OCI-M2 (cell line): Measurements from ENCODE around the gene SHCBP1L.
"Not testable (repeated sequence)": the region's sequence is repeated elsewhere in the genome, so short reads cannot be mapped to it uniquely, and the experiment has no call there.

Source experiments
- DNase-seq: peaks from one replicate; lab custom pipeline; 2025; ENCODE audit not compliant: unreplicated experiment; lab: John Stamatoyannopoulos, UW

The SHCBP1L gene

DNA sequence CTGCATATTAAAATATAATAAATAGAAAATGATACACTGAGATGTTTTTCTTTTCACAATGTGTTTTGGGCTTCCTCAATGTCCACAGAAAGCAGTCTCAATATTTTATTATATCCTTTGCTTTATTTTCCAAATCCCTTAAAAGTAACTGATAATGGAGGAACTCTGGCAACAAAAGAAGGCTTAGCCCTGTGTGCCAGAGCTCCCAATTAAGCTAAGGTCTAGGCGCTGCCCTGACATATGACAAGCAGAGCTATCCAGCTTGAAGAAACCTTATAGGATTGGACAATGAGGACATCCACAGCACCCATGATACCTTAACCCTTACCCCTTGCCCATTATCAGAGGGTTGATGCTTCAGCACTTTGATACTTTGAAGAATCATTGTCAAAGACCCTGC is 12.9 kb upstream of the SHCBP1L start:
- no peak for DNase-seq

DNA sequence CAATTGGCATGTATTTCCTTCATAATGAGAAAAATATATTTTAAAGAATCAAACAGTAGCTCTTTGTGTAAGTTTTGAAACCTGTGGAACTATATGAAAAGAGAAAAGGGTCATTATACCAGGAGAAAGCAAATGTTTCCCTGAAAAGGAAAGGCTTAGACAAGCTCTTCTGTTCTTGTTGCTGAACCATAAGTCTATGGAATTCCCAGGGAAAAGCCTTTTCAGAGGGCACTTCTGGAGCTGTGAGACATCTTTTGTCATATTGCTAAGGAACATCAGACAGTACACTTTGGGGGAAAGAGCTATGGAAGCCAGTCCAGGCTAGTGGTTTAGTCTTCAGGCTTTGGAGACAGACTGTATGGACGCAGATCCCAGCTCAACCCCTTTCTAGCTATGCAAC is 12.1 kb upstream of the SHCBP1L start:
- DNase-seq, result no peak

GRCh38 chr1:182962554-182963115 is 9.7 kb upstream of the SHCBP1L start:
- DNase-seq, result no peak

GRCh38 chr1:182960046-182960445 is 7.1 kb upstream of the SHCBP1L start:
- no peak for DNase-seq

GRCh38 chr1:182957902-182958395 is 5.0 kb upstream of the SHCBP1L start:
- DNase-seq, result no peak

GRCh38 chr1:182956708-182957365 is 3.9 kb upstream of the SHCBP1L start:
- no peak for DNase-seq

- no peak for DNase-seq
Observed at GRCh38 chr1:182955596-182956588, 2.9 kb upstream of the SHCBP1L start.

DNA sequence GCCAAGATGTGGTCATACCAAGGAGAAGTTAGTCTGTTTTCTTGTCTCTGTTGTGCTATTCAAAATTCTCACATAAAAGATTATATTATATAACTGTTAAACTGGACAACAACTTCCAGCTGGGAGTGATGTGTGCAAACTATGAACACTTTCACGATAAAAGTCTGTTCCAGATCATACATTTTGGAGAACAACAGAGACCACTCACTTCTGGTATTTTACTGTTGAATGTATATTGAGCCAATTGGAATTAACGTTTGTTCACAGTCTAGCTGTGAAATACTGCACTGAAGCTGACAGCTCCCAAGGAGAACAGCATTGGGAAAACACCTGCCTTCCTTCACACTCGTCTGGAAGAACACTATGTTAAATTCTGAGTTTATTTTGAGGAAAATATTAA is 860 bp upstream of the SHCBP1L start:
- no peak for DNase-seq

GRCh38 chr1:182943336-182943735 is 9.6 kb downstream of the SHCBP1L start:
- DNase-seq, result not testable (repeated sequence)

GRCh38 chr1:182942145-182942544 is 10.8 kb downstream of the SHCBP1L start:
- not testable (repeated sequence) for DNase-seq

- DNase-seq, result no peak
Observed at GRCh38 chr1:182939413-182939812, 13.6 kb downstream of the SHCBP1L start.

- DNase-seq, result no peak
Observed at GRCh38 chr1:182935716-182936115, 17.2 kb downstream of the SHCBP1L start.

GRCh38 chr1:182930985-182931384 is 22.0 kb downstream of the SHCBP1L start:
- DNase-seq, result no peak

DNA sequence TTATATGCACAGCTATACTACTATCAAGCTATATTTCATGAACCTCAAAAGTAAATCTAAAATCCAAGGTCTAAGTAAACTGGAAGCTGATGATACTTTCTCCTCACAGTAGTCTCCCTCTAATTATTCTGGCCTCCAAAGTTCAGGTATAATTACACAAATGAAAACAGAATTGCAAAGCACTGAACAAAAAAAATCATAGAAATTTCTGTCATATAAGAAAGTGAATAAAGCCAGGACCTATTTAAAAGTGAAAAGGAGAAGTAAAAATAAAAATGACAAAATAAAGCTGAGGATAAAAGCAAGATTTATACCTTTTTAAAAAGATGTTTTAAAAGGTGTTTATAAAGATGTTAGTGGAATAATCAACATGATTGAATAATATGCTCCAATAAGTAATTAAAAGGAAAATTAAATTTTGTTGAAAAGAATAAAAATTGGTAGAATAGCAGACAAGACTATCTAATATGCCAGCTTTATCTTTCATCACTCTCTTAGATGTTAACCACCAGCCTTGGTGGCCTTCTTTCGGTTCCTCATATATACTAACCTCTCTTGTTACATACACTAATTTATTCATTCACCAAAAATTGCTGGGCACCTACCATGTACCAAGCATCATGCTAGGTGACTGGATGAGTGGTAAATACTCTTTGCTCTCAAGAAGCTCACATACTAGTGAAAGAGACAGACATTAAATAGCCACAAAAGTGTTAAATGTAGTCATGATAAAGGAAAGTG is 25.1 kb downstream of the SHCBP1L start:
- DNase-seq, result no peak

DNA sequence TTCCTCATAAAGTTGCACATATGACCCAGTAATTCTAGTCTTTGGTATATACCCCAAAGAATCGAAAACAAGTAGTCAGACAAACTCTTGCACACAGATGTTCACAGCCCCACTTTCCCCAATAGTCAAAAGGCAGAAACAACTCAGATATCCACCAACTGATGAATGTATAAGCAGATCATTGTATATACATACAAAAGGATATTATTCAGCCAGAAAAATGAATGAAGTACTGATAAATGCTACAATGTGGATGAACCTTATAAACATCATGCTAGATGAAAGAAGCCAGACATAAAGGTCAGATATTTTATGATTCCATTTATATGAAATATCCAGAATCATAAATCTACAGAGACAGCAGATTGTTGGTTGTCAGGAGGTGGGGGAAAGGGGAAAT is 27.3 kb downstream of the SHCBP1L start:
- no peak for DNase-seq

- no peak for DNase-seq
Observed at GRCh38 chr1:182917378-182917777, 35.6 kb downstream of the SHCBP1L start.

DNA sequence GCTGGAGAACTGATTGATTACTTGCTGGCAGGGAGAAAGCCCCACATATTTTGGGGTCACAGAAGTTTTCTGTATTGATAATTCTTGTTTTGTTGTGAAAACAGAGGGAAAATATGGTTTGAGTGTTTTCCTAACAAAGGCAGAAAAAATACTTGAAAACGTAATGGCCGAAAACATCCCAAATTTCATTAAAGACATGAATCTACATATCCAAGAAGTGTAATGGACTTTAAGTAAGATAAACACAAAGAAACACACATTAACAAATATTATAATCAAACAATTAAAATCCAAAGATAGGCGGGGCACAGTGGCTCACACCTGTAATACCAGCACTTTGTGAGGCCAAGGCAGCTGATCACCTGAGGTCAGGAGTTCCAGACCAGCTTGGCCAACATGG is 39.6 kb downstream of the SHCBP1L start:
- no peak for DNase-seq

DNA sequence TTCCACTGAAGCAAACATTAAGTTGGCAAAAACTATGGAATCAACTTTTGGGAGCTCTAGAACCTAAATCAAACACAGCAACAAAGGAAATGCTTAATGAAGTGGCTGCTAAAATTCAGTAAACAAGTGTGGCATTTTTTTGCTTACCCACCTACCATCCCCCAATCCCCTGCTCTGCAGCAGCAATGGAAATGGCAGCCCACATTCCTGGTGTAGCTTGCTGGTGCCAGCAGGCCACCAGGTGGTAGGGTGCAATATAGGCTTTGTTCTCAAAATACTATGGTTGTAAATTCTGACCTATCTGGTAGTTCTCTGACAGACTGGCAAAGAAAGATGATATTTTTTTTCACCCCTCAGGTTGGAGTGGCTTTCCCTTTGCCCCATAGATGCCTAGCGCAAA is 42.8 kb downstream of the SHCBP1L start:
- DNase-seq, result no peak

GRCh38 chr1:182909578-182909977 is 43.4 kb downstream of the SHCBP1L start:
- no peak for DNase-seq

- no peak for DNase-seq
Observed at GRCh38 chr1:182905321-182905720, 47.6 kb downstream of the SHCBP1L start.

- DNase-seq, result not testable (repeated sequence)
Observed at GRCh38 chr1:182901946-182902345, 51.0 kb downstream of the SHCBP1L start.
